K562 (cell line): Measurements from ENCODE around the gene MINDY3. TPM values are rescaled to one million over a fixed set of nuclear protein-coding genes. Genes with fewer than 3 reads are reported as not detected.

Source experiments
- ATAC-seq: fragments of 200-7000 bp; cut with Tn5 transposase; 3 replicates; pipeline ENCODE4 v1.9.1; 2020; ENCODE audit warnings: moderate library complexity
- BruUV-seq: library from RNA; stranded (reverse); fragments of 400-500 nt; replicated peaks from 2 replicates; lab custom pipeline; 2021; lab: Mats Ljungman, UMichigan
- CTCF ChIA-PET: fragments of 300-600 bp; formaldehyde crosslinking; extraction: SDS; loops from one replicate; lab custom pipeline; 2021; ENCODE audit warnings: low intra/inter-chr PET ratio; lab: Yijun Ruan, JAX
- POLR2A ChIA-PET: fragments of 300-600, 350-650 bp; sonication (Branson Sonifier 250); formaldehyde crosslinking; extraction: SDS; loops from one replicate; lab custom pipeline; 2021; ENCODE audit warnings: antibody characterized with exemption, inconsistent platforms; lab: Yijun Ruan, JAX
- DNase-seq, 4 experiments: peaks; one replicate each; pipeline versions ENCODE4 v3.0.0 to v3.0.0-alpha.2; 2011 to 2018; ENCODE audit warnings: low spot score in 3 of 4, mixed read lengths in 3 of 4; ENCODE audit errors: extremely low read depth in 1 of 4
- FAIRE-seq: peaks from 2 replicates; lab custom pipeline; 2011; peaks lifted over from hg19 to GRCh38; lab: Jason Lieb, UNC
- H2AFZ ChIP-seq: 2 replicates; pipeline ENCODE4 v1.6.0; 2011; ENCODE audit warnings: low read depth, low read length, control low read depth, inconsistent platforms
- H3K27ac ChIP-seq: fragments of 200-600 bp; 3 replicates; pipeline ENCODE4 v1.8.0; 2011; ENCODE audit warnings: low read depth, mild to moderate bottlenecking, control low read depth, inconsistent platforms, low read length, moderate library complexity, mixed read lengths; ENCODE audit errors: extremely low read depth
- H3K27me3 ChIP-seq, 2 experiments: fragments of 300-600 bp in 1 of 2; 2 replicates in 1 of 2; 3 replicates in 1 of 2; pipeline versions ENCODE4 v1.6.0 to v1.8.0; 2011; ENCODE audit warnings: inconsistent platforms in 2 of 2, low read length in 2 of 2, mild to moderate bottlenecking in 1 of 2, mixed read lengths in 1 of 2, moderate library complexity in 1 of 2; ENCODE audit not compliant: control insufficient read depth in 2 of 2, insufficient read depth in 2 of 2
- H3K36me3 ChIP-seq: fragments of 300-600 bp; 3 replicates; pipeline ENCODE4 v1.8.0; 2011; ENCODE audit warnings: mild to moderate bottlenecking, low read length, inconsistent platforms; ENCODE audit not compliant: control insufficient read depth, insufficient read depth
- H3K4me1 ChIP-seq, 2 experiments: fragments of 200-600 bp in 1 of 2; replicated peaks in 1 of 2; 2 replicates in 1 of 2; 3 replicates in 1 of 2; pipeline versions ENCODE4 v1.5.1 to v1.8.0; 2011; ENCODE audit warnings: inconsistent platforms in 2 of 2, low read length in 2 of 2, mild to moderate bottlenecking in 1 of 2, mixed read lengths in 1 of 2, moderate library complexity in 1 of 2; ENCODE audit not compliant: control insufficient read depth in 2 of 2, insufficient read depth in 2 of 2
- H3K4me2 ChIP-seq: 2 replicates; pipeline ENCODE4 v1.6.1; 2011; ENCODE audit warnings: low read length, control low read depth, inconsistent platforms, mixed read lengths; ENCODE audit not compliant: insufficient read depth
- H3K4me3 ChIP-seq: fragments of 200-600 bp; sonication (generic), shearing (Covaris generic); 2 replicates; pipeline ENCODE4 v1.5.1; 2016; ENCODE audit warnings: control low read depth, inconsistent platforms
- H3K79me2 ChIP-seq: fragments of 200-600 bp; 3 replicates; pipeline ENCODE4 v1.8.0; 2011; ENCODE audit warnings: low read length, inconsistent platforms; ENCODE audit not compliant: control insufficient read depth, insufficient read depth
- H3K9ac ChIP-seq, 2 experiments: 2 replicates each; pipeline versions ENCODE4 v1.6.0 to v1.6.1; 2011; ENCODE audit warnings: low read depth in 2 of 2, low read length in 2 of 2, control low read depth in 1 of 2, inconsistent platforms in 1 of 2, mild to moderate bottlenecking in 1 of 2, mixed read lengths in 1 of 2; ENCODE audit not compliant: insufficient read depth in 1 of 2
- H3K9me1 ChIP-seq: one replicate; pipeline ENCODE4 v1.6.0; 2011; ENCODE audit warnings: inconsistent platforms, mild to moderate bottlenecking, low read length, moderate library complexity; ENCODE audit not compliant: control insufficient read depth, insufficient read depth
- H3K9me3 ChIP-seq: replicated peaks from 2 replicates; pipeline ENCODE4 v1.5.1; 2011; ENCODE audit warnings: low read depth, low read length, inconsistent platforms; ENCODE audit not compliant: control insufficient read depth, insufficient read depth
- H4K20me1 ChIP-seq: replicated peaks from 2 replicates; pipeline ENCODE4 v1.6.1; 2011; ENCODE audit warnings: low read length, inconsistent platforms, mixed read lengths; ENCODE audit not compliant: control insufficient read depth, insufficient read depth
- CBX8 ChIP-seq: fragments of 200-600 bp; sonication (generic); IDR thresholded peaks from 2 replicates; pipeline ENCODE4 v1.6.1; 2012; ENCODE audit warnings: borderline replicate concordance, mixed run types, low read depth, mild to moderate bottlenecking, moderate library complexity, mixed read lengths, low read length, control low read depth, inconsistent platforms; ENCODE audit not compliant: poor library complexity, severe bottlenecking; ENCODE audit errors: extremely low read depth
- GTF2A2 ChIP-seq: IDR thresholded peaks from 2 replicates; pipeline ENCODE4 v1.6.1; 2016; ENCODE audit warnings: mild to moderate bottlenecking, missing genetic modification characterization, missing compliant biosample characterization
- NCOA1 ChIP-seq: fragments of 450-650 bp; IDR thresholded peaks from 2 replicates; pipeline ENCODE4 v1.6.1; 2016; ENCODE audit warnings: low read depth
- RBBP5 ChIP-seq: fragments of 200-600 bp; sonication (generic); IDR thresholded peaks from 2 replicates; pipeline ENCODE4 v1.6.1; 2012; ENCODE audit warnings: borderline replicate concordance, mild to moderate bottlenecking, low read length, control low read depth, inconsistent platforms; ENCODE audit not compliant: insufficient read depth, poor library complexity, severe bottlenecking
- RBM39 ChIP-seq: fragments of 200-400 bp; formaldehyde crosslinking; optimal IDR thresholded peaks from 2 replicates; pipeline ENCODE3; 2018; ENCODE audit warnings: low read depth, low read length
- SAFB2 ChIP-seq: fragments of 200-400 bp; formaldehyde crosslinking; IDR thresholded peaks from 2 replicates; pipeline ENCODE4 v1.6.1; 2018; ENCODE audit warnings: borderline replicate concordance, low read length, low read depth, moderate library complexity; ENCODE audit not compliant: severe bottlenecking
- ZNF311 ChIP-seq: fragments of 250-450 bp; sonication (Bioruptor Pico); IDR thresholded peaks from 2 replicates; pipeline ENCODE4 v1.4.0; 2020; ENCODE audit warnings: mild to moderate bottlenecking, moderate library complexity
- ZNF583 ChIP-seq: fragments of 250-450 bp; sonication (Bioruptor Pico); IDR thresholded peaks from 2 replicates; pipeline ENCODE4 v1.4.0; 2020
- ZNF717 ChIP-seq: fragments of 250-450 bp; sonication (Bioruptor Pico); IDR thresholded peaks from 2 replicates; pipeline ENCODE4 v1.5.0; 2021
- WGBS: fragments of 100-300 bp; shearing (Covaris generic); methylation state at CpG from one replicate; pipeline ENCODE4 v1.1.6; 2016; ENCODE audit warnings: low coverage, mixed read lengths; ENCODE audit not compliant: insufficient coverage; ENCODE audit errors: missing lambda C conversion rate; 5-methylcytosine and 5-hydroxymethylcytosine counted together
- in situ Hi-C: fragments of 300-500 bp; cut with MboI; formaldehyde crosslinking; loops from 4 replicates; pipeline ENCODE4 v1.15.0; 2018; ENCODE audit warnings: inconsistent platforms, mixed read lengths
- intact Hi-C: fragments of 100-400 bp; cut with micrococcal nuclease; formaldehyde crosslinking; loops from 2 replicates; pipeline ENCODE4 v1.14.2; 2022
- polyA plus RNA-seq, 8 experiments: library from polyadenylated mRNA; depleted of rRNA in 4 of 8; stranded (reverse) in 5 of 8; unstranded in 3 of 8; fragments of >200 nt; fragmentation: Nextera tagmentation in 2 of 8; fragmentation: Illumina TruSeq in 1 of 8; extraction: Ambion mirVana in 2 of 8; extraction: Trizol in 1 of 8; gene quantifications; 2 replicates each; pipeline versions ENCODE4 v1.2.1 to v1.2.3, GENCODE V29; 2011 to 2014; ENCODE audit warnings: inconsistent platforms in 1 of 8, missing spikeins in 1 of 8
- total RNA-seq, 7 experiments: library from RNA; depleted of rRNA in 6 of 7; stranded (reverse); fragments of >200 nt in 6 of 7; fragmentation: Illumina TruSeq in 2 of 7; extraction: Trizol in 2 of 7; gene quantifications; 2 replicates each; pipeline versions ENCODE4 v1.2.1 to v1.2.3, GENCODE V29; 2011 to 2021; ENCODE audit warnings: low replicate concordance in 1 of 7
- TF ChIP-seq, protein P1 (sequence below): sonication (generic); formaldehyde crosslinking; IDR thresholded peaks from 2 replicates; pipeline ENCODE4 v1.5.0; 2020; ENCODE audit warnings: missing genetic modification reagents
- TF ChIP-seq, protein P2 (sequence below): fragments of 450-650 bp; IDR thresholded peaks from 2 replicates; pipeline ENCODE4 v1.6.1; 2016; ENCODE audit warnings: antibody characterized with exemption
- TF ChIP-seq, protein P3 (sequence below): fragments of 250-450 bp; sonication (Bioruptor Pico); IDR thresholded peaks from 2 replicates; pipeline ENCODE4 v1.5.0; 2021
- TF ChIP-seq, protein P4 (sequence below): conservative IDR thresholded peaks from 2 replicates; pipeline ENCODE4 v1.6.1; 2011; ENCODE audit warnings: low read depth, mild to moderate bottlenecking, low read length; ENCODE audit not compliant: control insufficient read depth

The MINDY3 gene
- total and polyA plus RNA-seq, 9 of the 15 experiments (the other 6 are each of a cell fraction or from before 2014, with no cell fraction given): 14.0 to 35.9 (median 23.6) TPM

DNA sequence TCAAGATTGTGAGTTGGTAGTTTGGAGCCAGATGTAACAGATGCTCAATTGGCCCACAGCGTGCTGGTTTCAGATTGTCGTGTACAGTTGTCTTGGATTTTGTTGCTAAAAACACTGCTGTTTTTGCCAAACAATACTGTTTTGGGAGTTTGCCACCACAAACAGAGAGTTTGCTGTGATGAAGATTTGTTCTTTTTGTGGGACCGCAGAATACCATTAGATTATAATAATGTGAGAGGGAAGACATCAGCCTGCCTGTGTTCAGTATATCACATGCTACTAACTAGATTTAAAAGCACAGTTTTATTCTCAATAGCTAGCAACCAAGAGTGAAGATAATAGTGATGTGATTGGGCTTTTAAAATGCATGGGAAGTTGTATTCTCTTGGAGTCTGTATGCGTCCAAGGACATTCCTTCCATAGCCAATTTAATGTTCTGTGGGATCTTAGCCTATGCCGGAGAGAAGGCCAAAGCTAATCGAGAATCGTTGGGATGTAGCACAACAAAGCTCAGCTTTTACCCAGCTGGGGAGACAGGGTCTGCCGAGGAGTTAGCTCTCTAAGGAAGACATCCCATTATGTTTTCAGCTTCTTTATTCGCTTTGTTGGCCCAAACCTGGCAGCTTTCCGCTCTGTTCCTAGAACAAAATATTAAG lies 121.9 kb downstream of the MINDY3 start:
- POLR2A ChIA-PET: no interaction called here
- BruUV-seq: no TSS peak
- intact Hi-C loops: no loop called here
- H3K27ac ChIP-seq: no peak overlapping the region
- H3K27me3 ChIP-seq: peaks cover 2 to 10% of the 10 kb centered on the region in 2 experiments; a peak in 3 of 5 replicates
- H3K9me3 ChIP-seq: no peaks in the 10 kb centered on the region
- TF ChIP-seq, protein P1, sequence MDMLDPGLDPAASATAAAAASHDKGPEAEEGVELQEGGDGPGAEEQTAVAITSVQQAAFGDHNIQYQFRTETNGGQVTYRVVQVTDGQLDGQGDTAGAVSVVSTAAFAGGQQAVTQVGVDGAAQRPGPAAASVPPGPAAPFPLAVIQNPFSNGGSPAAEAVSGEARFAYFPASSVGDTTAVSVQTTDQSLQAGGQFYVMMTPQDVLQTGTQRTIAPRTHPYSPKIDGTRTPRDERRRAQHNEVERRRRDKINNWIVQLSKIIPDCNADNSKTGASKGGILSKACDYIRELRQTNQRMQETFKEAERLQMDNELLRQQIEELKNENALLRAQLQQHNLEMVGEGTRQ (CRISPR knock-in tag): no peak
- TF ChIP-seq, protein P2, sequence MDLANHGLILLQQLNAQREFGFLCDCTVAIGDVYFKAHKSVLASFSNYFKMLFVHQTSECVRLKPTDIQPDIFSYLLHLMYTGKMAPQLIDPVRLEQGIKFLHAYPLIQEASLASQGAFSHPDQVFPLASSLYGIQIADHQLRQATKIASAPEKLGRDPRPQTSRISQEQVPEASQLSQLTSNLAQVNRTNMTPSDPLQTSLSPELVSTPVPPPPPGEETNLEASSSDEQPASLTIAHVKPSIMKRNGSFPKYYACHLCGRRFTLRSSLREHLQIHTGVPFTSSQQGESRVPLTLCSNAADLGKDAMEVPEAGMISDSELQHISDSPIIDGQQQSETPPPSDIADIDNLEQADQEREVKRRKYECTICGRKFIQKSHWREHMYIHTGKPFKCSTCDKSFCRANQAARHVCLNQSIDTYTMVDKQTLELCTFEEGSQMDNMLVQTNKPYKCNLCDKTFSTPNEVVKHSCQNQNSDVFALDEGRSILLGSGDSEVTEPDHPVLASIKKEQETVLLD: no peak
- TF ChIP-seq ZNF583 (CRISPR knock-in tag): no peak
- TF ChIP-seq RBBP5: no peak
- TF ChIP-seq ZNF717 (CRISPR knock-in tag): no peak
- TF ChIP-seq CBX8: no peak
- no peak for TF ChIP-seq NCOA1
- no peak for TF ChIP-seq ZNF311 (CRISPR knock-in tag)
- TF ChIP-seq GTF2A2 (tag): no peak
- TF ChIP-seq, protein P3, sequence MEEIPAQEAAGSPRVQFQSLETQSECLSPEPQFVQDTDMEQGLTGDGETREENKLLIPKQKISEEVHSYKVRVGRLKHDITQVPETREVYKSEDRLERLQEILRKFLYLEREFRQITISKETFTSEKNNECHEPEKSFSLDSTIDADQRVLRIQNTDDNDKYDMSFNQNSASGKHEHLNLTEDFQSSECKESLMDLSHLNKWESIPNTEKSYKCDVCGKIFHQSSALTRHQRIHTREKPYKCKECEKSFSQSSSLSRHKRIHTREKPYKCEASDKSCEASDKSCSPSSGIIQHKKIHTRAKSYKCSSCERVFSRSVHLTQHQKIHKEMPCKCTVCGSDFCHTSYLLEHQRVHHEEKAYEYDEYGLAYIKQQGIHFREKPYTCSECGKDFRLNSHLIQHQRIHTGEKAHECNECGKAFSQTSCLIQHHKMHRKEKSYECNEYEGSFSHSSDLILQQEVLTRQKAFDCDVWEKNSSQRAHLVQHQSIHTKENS (CRISPR knock-in tag): no peak
- TF ChIP-seq RBM39: no peak
- TF ChIP-seq SAFB2: no peak
- TF ChIP-seq, protein P4, sequence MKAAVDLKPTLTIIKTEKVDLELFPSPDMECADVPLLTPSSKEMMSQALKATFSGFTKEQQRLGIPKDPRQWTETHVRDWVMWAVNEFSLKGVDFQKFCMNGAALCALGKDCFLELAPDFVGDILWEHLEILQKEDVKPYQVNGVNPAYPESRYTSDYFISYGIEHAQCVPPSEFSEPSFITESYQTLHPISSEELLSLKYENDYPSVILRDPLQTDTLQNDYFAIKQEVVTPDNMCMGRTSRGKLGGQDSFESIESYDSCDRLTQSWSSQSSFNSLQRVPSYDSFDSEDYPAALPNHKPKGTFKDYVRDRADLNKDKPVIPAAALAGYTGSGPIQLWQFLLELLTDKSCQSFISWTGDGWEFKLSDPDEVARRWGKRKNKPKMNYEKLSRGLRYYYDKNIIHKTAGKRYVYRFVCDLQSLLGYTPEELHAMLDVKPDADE: no peak
- TF ChIP-seq, all 486 proteins: peak for 0
- in situ Hi-C loops: no loop called here
- Histone ChIP-seq H3K9me1 (no peaks in the 10 kb centered on the region), H2AFZ (peak overlapping the region; percentile 27; the same call in 1 of the 2 replicates), H3K36me3 (no peaks in the 10 kb centered on the region), H3K9ac (no peak overlapping the region), H3K4me1 (no peaks in the 10 kb centered on the region), H3K4me3 (no peak overlapping the region), H3K4me2 (no peak overlapping the region), H3K79me2 (no peaks in the 10 kb centered on the region), H4K20me1 (no peaks in the 10 kb centered on the region)
- CTCF ChIA-PET: no interaction called here
- no peak for DNase-seq
- WGBS: 37% methylated on average over 10 of the region's 10 CpGs
- no peak for FAIRE-seq
- ATAC-seq: no peak
